GM19025 (cell line): ENCODE results near the gene LGALS9B.
"Not testable (repeated sequence)": the region's sequence is repeated elsewhere in the genome, so short reads cannot be mapped to it uniquely, and the experiment has no call there.

Source experiments
- ATAC-seq: cut with Tn5 transposase; IDR thresholded peaks from one replicate; pipeline ENCODE4 v1.9.1; 2021; ENCODE audit warnings: mild to moderate bottlenecking, low read depth, moderate library complexity; ENCODE audit not compliant: unreplicated experiment

The LGALS9B gene

DNA sequence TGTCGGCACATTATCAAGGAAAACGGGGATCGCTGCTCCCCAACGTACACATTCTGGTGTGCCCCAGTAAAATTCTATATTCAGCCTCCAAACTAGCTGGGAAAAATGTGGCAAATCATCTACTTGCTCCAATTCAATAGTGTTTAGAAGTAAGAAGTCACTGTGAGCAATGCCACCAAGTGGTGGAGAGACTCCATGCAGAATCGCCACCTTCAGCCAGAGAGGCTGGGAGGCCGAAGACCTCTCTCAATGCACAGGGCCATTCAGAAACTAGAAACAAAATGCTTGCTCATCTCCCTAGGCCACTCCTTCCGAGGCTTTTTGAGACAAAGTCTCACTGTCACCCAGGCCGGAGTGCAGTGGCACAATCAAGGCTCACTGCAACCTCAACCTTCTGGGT, 48.5 kb downstream of the LGALS9B start:
- ATAC-seq = not testable (repeated sequence)

DNA sequence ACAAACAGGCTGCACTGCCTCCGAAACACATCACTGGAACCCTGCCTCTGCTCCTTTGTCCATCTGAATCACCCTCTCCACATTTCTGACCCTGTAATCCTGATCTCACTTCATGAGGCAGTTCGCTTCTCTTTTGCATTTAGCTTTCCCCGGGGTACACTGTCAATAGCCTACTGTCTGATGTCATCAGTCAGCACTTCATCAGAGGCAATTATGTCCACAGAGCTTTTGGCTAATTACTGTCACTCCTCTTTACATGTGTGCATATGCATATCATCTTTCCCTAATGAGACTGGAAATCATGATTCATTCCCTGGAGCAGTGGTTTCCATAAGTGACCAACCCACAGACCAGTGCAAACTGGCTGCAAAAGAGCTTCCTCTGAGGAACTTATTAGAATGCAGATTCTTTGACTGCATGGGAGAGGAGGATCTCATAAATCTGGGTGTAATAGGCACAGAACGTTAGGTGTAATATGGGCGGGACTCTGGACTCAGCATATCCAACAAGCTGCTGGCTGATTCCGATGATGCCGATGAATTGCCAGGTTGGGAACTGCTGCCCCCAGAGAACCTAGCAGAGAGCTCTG, 49.8 kb downstream of the LGALS9B start:
- not testable (repeated sequence) for ATAC-seq

DNA sequence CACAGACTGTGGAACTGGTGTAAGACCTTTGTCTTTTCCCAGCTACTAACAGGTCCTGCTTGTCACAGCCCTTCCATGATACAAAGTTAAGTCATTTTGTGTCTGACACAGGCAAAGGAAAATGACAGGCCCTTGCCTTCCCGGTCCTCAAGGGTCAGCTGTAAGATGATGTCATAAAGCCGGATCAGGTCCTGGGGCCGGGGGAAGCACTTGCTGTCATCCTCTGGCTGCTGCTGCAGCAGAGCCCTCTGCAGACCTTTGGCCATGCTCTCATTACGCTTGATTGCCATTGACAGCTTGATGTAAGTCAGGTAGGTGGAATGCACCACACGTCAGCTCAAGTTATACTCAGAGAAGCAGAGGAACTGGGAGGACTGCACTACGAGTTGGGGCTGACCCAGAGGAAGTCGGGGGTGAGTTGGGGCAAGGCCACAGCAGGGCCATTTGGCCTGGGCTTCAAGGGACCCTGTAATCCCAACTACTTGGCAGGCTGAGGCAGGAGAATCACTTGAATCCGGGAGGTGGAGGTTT, 50.9 kb downstream of the LGALS9B start:
- not testable (repeated sequence) for ATAC-seq

DNA sequence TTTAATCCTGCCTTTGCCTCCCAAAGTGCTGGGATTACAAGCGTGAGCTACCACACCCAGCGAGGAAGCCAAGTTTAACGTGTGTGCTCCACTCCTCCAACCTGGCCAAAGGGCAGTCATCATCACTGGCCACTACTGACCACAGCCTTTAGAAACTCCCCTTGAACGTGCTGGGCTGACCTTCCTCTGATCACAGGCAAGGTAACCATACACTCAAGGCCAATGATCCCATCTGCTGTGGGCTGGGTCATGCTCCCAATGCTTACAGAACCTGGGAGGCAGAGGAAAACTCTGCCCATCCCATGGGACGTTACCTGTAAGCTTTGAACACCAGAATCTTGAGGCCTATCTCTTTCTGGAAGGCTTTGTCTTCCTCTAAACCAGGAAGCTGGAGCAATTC, 51.9 kb downstream of the LGALS9B start:
- not testable (repeated sequence) for ATAC-seq

DNA sequence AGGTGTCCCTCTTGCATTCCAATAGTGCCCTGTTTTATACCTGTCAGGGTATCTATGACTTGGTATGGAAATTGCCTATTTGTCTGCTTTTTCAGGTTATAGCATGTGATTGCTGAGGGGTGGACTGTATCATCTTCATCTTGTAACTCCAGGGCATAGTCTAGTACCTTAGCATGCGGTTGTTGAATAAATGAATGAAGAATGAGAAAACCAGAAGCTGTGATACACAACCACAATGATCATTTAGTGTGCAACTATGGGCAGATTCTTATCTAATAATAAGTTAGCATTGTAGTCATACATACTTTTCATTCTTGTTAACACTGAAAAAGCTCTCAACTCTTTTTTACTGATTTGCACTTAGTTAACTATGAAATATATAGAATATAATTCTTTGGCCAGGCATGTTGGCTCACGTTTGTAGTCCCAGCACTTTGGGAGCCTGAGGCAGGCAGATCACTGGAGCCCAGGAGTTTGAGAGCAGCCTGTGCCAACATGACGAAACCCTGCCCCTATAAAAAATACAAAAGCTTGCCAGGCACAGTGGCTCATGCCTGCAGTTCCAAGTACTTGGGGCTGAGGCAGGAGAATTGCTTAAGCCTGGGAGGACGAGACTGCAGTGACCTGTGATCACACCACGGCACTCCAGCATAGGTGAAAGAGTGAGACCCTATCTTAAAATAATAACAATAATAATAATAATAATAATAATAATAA, 65.9 kb downstream of the LGALS9B start:
- not testable (repeated sequence) for ATAC-seq

DNA sequence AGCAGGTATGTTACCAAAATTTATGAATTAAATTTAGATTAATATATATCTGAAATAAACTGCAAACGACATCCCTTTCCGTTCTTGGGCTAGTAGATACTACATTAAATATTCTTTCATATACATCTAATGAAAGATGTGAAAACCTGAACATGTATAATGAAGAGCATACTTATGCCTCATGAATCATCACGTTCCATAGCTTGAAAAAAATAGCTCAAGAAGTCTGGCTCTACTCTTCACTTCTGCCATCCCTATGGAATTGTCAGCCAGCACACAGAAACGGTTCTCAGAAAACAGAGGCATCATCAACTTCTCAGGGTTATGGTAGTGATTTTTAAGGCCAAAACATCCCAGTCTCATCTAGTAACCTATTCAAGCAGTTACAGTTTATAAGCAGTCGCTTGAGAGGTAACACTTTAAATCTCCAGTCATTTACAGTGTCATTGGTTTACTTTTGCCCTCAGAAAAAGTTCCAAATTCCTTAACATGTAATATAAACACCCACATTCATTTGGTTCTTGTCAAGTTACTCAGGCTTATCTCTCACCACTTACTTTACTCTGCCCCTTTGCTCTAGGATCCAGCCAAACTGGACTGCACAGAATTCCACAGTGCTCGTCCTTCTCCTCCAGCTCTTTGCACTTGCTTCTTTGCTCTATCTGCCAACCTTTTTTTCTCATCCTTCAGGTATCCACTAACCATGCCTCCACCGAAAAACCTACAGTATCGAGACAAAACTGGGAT, 66.6 kb downstream of the LGALS9B start:
- not testable (repeated sequence) for ATAC-seq
